ENCODE data around the gene GCG.

Gene GCG

GRCh38 chr2:162149940-162150339, 2.1 kb downstream of the GCG start:
- peak; percentile 1 for DNase-seq (ENCODE audit: low read depth, low spot score)

GRCh38 chr2:162149466-162149865, 2.6 kb downstream of the GCG start:
- no peak for DNase-seq (ENCODE audit: low read depth, low spot score)

GRCh38 chr2:162148956-162149355, 3.1 kb downstream of the GCG start:
- no peak for DNase-seq (ENCODE audit: low read depth, low spot score)

- no peak for DNase-seq (ENCODE audit: low read depth, low spot score)
Measured at GRCh38 chr2:162143969-162144368, 8.1 kb downstream of the GCG start.

GRCh38 chr2:162138310-162138709, 13.7 kb downstream of the GCG start:
- no peak for DNase-seq (ENCODE audit: low read depth, low spot score)

GRCh38 chr2:162127422-162127821, 24.6 kb downstream of the GCG start:
- no peak for DNase-seq (ENCODE audit: low read depth, low spot score)

GRCh38 chr2:162126527-162126926, 25.5 kb downstream of the GCG start:
- no peak for DNase-seq (ENCODE audit: low read depth, low spot score)

GRCh38 chr2:162126111-162126519, 25.9 kb downstream of the GCG start:
- DNase-seq (ENCODE audit: low read depth, low spot score) = no peak

- DNase-seq (ENCODE audit: low read depth, low spot score) = peak; percentile 6
Measured at GRCh38 chr2:162125138-162125537, 26.9 kb downstream of the GCG start.

- peak; percentile 8 for DNase-seq (ENCODE audit: low read depth, low spot score)
Measured at GRCh38 chr2:162123806-162124758, 28.0 kb downstream of the GCG start.

- no peak for DNase-seq (ENCODE audit: low read depth, low spot score)
Measured at GRCh38 chr2:162118166-162119031, 33.6 kb downstream of the GCG start.

- no peak for DNase-seq (ENCODE audit: low read depth, low spot score)
Measured at GRCh38 chr2:162116352-162116751, 35.7 kb downstream of the GCG start.

- DNase-seq (ENCODE audit: low read depth, low spot score) = no peak
Measured at GRCh38 chr2:162115076-162115475, 37.0 kb downstream of the GCG start.

GRCh38 chr2:162114271-162114670, 37.8 kb downstream of the GCG start:
- no peak for DNase-seq (ENCODE audit: low read depth, low spot score)

GRCh38 chr2:162113776-162114168, 38.3 kb downstream of the GCG start:
- DNase-seq (ENCODE audit: low read depth, low spot score) = no peak

GRCh38 chr2:162113088-162113775, 38.8 kb downstream of the GCG start:
- no peak for DNase-seq (ENCODE audit: low read depth, low spot score)

- DNase-seq (ENCODE audit: low read depth, low spot score) = no peak
Measured at GRCh38 chr2:162111958-162112850, 39.8 kb downstream of the GCG start.

GRCh38 chr2:162107361-162107901, 44.6 kb downstream of the GCG start:
- DNase-seq (ENCODE audit: low read depth, low spot score) = no peak

- no peak for DNase-seq (ENCODE audit: low read depth, low spot score)
Measured at GRCh38 chr2:162106746-162107145, 45.3 kb downstream of the GCG start.

GRCh38 chr2:162106146-162106551, 45.9 kb downstream of the GCG start:
- no peak for DNase-seq (ENCODE audit: low read depth, low spot score)
